HepG2 (cell line): ENCODE measurements around the gene ZNF844. TPM values are rescaled to one million over a fixed set of nuclear protein-coding genes. Genes with fewer than 3 reads are reported as not detected.

Experiments
- ARID2 ChIP-seq: sonication (generic); formaldehyde crosslinking; IDR thresholded peaks from 2 replicates; pipeline ENCODE4 v1.8.1; 2022; ENCODE audit warnings: mild to moderate bottlenecking, missing genetic modification reagents, borderline replicate concordance
- CBX5 ChIP-seq: sonication (generic); formaldehyde crosslinking; IDR thresholded peaks from 2 replicates; pipeline ENCODE4 v1.4.0; 2020; ENCODE audit warnings: missing genetic modification reagents, borderline replicate concordance
- HDAC2 ChIP-seq: sonication (generic); formaldehyde crosslinking; IDR thresholded peaks from 2 replicates; pipeline ENCODE4 v1.4.0; 2020; ENCODE audit warnings: missing genetic modification reagents
- HNF4A ChIP-seq: sonication (generic); formaldehyde crosslinking; IDR thresholded peaks from 2 replicates; pipeline ENCODE4 v1.4.0; 2020; ENCODE audit warnings: missing genetic modification reagents
- HNF4G ChIP-seq, 2 experiments: sonication (generic) in 1 of 2; formaldehyde crosslinking in 1 of 2; IDR thresholded peaks; 2 replicates each; pipeline versions ENCODE4 v1.4.0 to v1.6.1; 2011 to 2020; ENCODE audit warnings: borderline replicate concordance in 2 of 2, low read depth in 2 of 2, mild to moderate bottlenecking in 2 of 2, low read length in 1 of 2, missing genetic modification reagents in 1 of 2, moderate library complexity in 1 of 2
- MXD4 ChIP-seq: IDR thresholded peaks from 2 replicates; pipeline ENCODE4 v1.6.1; 2016; ENCODE audit warnings: mild to moderate bottlenecking, missing biosample characterization, missing genetic modification reagents
- REL ChIP-seq: sonication (generic); formaldehyde crosslinking; conservative IDR thresholded peaks from 2 replicates; pipeline ENCODE4 v1.8.0; 2022; ENCODE audit warnings: mild to moderate bottlenecking, missing genetic modification reagents, moderate library complexity
- SAP130 ChIP-seq: IDR thresholded peaks from 2 replicates; pipeline ENCODE4 v1.6.1; 2016; ENCODE audit warnings: low read depth
- SRSF1 ChIP-seq: fragments of 200-400 bp; formaldehyde crosslinking; optimal IDR thresholded peaks from 2 replicates; pipeline ENCODE3; 2017; ENCODE audit warnings: mild to moderate bottlenecking, low read depth, low read length, moderate library complexity
- YY1 ChIP-seq: IDR thresholded peaks from 2 replicates; pipeline ENCODE4 v1.6.1; 2011; ENCODE audit warnings: low read length, low read depth, moderate library complexity, mild to moderate bottlenecking; ENCODE audit not compliant: insufficient read depth, insufficient replicate concordance
- ZNF224 ChIP-seq: sonication (generic); formaldehyde crosslinking; IDR thresholded peaks from 2 replicates; pipeline ENCODE4 v1.5.0; 2020; ENCODE audit warnings: mild to moderate bottlenecking, missing genetic modification reagents
- ZNF274 ChIP-seq: sonication (generic); formaldehyde crosslinking; IDR thresholded peaks from 2 replicates; pipeline ENCODE4 v1.5.1; 2020; ENCODE audit warnings: mild to moderate bottlenecking, missing genetic modification reagents
- ZNF292 ChIP-seq: sonication (generic); formaldehyde crosslinking; IDR thresholded peaks from 2 replicates; pipeline ENCODE4 v1.8.1; 2022; ENCODE audit warnings: mild to moderate bottlenecking, low read depth, missing genetic modification reagents, borderline replicate concordance
- ZNF33B ChIP-seq: sonication (generic); formaldehyde crosslinking; IDR thresholded peaks from 2 replicates; pipeline ENCODE4 v1.5.1; 2020; ENCODE audit warnings: mild to moderate bottlenecking, missing genetic modification reagents
- ZNF44 ChIP-seq: sonication (generic); formaldehyde crosslinking; IDR thresholded peaks from 2 replicates; pipeline ENCODE4 v1.5.1; 2020; ENCODE audit warnings: mild to moderate bottlenecking, missing genetic modification reagents
- ZNF543 ChIP-seq: sonication (generic); formaldehyde crosslinking; IDR thresholded peaks from 2 replicates; pipeline ENCODE4 v1.4.0; 2020; ENCODE audit warnings: mild to moderate bottlenecking, missing genetic modification reagents
- ZNF773 ChIP-seq: sonication (generic); formaldehyde crosslinking; IDR thresholded peaks from 2 replicates; pipeline ENCODE4 v1.4.0; 2020; ENCODE audit warnings: missing genetic modification reagents, borderline replicate concordance
- ZNF850 ChIP-seq: sonication (generic); formaldehyde crosslinking; conservative IDR thresholded peaks from 2 replicates; pipeline ENCODE4 v1.9.0; 2021; ENCODE audit warnings: mild to moderate bottlenecking, missing genetic modification reagents
- ZZZ3 ChIP-seq: sonication (generic); formaldehyde crosslinking; IDR thresholded peaks from 2 replicates; pipeline ENCODE4 v1.4.0; 2020; ENCODE audit warnings: missing genetic modification reagents, mild to moderate bottlenecking, borderline replicate concordance
- polyA plus RNA-seq, 8 experiments: library from polyadenylated mRNA; depleted of rRNA in 3 of 8; stranded (reverse) in 7 of 8; unstranded in 1 of 8; fragments of >200 nt; fragmentation: Illumina TruSeq in 4 of 8; extraction: Trizol in 4 of 8; gene quantifications; 2 replicates each; pipeline versions ENCODE4 v1.2.1 to v1.2.3, GENCODE V29; 2011 to 2016; ENCODE audit warnings: low read depth in 4 of 8, missing spikeins in 1 of 8, mixed read lengths in 1 of 8; ENCODE audit not compliant: insufficient read depth in 1 of 8
- total RNA-seq, 5 experiments: library from RNA; depleted of rRNA; stranded (reverse); fragments of >200 nt; fragmentation: Illumina TruSeq; extraction: Trizol; gene quantifications; 2 replicates each; pipeline ENCODE4 v1.2.3, GENCODE V29; 2016; ENCODE audit warnings: low read depth in 1 of 5
- TF ChIP-seq, protein P1 (sequence below): sonication (generic); formaldehyde crosslinking; IDR thresholded peaks from 2 replicates; pipeline ENCODE4 v1.8.0; 2022; ENCODE audit warnings: missing genetic modification reagents, mild to moderate bottlenecking, inconsistent platforms, borderline replicate concordance
- TF ChIP-seq, protein P2 (sequence below): sonication (generic); formaldehyde crosslinking; IDR thresholded peaks from 2 replicates; pipeline ENCODE4 v1.4.0; 2020; ENCODE audit warnings: missing genetic modification reagents
- TF ChIP-seq, protein P3 (sequence below): sonication (generic); formaldehyde crosslinking; IDR thresholded peaks from 2 replicates; pipeline ENCODE4 v1.8.0; 2022; ENCODE audit warnings: low read depth, missing genetic modification reagents
- TF ChIP-seq, protein P4 (sequence below): sonication (generic); formaldehyde crosslinking; conservative IDR thresholded peaks from 2 replicates; pipeline ENCODE4 v1.8.1; 2023; ENCODE audit warnings: missing genetic modification reagents

Gene ZNF844
- total and polyA plus RNA-seq, 2 of the 13 experiments (the other 11 are each of a cell fraction or from before 2014, with no cell fraction given) = 1.0 to 3.2 TPM

DNA sequence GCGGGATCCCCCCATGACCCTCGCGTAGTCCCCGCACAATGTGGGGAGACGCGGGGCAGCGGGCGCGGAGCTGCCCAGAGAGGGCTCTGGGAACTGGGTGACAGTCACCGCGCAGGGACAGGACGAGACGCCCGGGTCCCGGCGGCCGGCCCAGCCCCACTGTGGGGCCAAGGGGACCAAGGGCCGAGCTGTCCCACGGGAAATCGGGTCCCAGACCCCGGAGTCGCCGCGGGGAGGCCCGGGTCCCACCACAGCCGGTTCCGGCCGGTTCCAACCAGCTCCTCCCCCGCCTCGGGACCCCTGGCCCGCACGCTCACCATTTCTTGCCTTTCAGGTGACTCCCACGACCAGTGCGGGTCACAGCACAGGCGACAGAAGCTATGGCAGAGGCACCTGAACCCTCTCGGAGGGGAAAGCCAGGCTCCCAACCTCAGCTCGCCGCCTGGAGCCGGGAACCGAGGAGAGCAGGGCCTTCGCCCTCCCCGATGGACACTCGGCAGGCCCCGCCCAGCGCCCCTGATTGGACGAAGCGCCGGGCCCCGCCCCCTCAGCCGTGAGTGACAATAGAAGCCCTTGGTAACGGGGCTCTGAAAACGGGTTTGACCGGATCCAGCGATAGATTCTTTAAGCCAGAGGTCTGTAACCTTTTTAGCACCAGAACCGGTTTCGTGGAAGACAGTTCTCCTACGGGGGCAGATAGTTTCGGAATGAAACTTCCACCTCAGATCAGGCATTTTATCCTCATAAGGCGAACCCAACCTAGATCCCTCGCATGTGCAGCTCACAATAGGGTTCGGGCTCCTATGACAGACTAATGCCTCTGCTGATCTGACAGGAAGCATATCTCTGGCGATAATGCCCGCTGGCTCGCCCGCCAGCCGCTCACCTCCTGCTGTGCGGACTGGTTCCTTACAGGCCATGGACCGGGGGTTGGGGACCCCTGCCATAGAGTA is 29.0 kb upstream of the ZNF844 start, which contains the start of gene ZNF433 (continued):
- TF ChIP-seq, protein P1, sequence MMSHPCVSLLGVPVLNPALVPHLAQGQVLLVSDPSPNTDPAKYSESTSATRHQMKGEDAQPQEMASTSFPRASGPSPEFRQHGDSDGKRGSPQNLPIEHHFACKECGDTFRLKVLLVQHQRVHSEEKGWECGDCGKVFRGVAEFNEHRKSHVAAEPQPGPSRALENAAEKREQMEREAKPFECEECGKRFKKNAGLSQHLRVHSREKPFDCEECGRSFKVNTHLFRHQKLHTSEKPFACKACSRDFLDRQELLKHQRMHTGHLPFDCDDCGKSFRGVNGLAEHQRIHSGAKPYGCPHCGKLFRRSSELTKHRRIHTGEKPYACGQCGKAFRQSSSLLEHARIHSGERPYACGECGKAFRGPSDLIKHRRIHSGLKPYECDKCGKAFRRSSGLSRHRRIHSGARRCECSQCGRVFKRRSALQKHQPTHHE (CRISPR knock-in tag) = 0 out of 2 replicates have a peak, but pooled peaks have one; percentile 47
- TF ChIP-seq ZNF224 (CRISPR knock-in tag) (0 out of 2 replicates have a peak, but pooled peaks have one; percentile 35), SRSF1 (no peak), HNF4G (IDR thresholded peaks at IDR 0.05; ENCODE audit: borderline replicate concordance, low read depth, low read length) (no peak), HNF4G (CRISPR knock-in tag; IDR thresholded peaks at IDR 0.05; ENCODE audit: borderline replicate concordance, low read depth) (peak; percentile 49; the same call in 1 of the 2 replicates), ZNF773 (CRISPR knock-in tag) (no peak; the same call in 1 of the 2 replicates), CBX5 (no peak), ZNF292 (peak; percentile 70; the same call in 1 of the 2 replicates), REL (CRISPR knock-in tag) (peak; percentile 78; the same call in 1 of the 2 replicates), ZNF33B (CRISPR knock-in tag) (0 out of 2 replicates have a peak, but pooled peaks have one; percentile 48), ZNF274 (peak; percentile 80; the same call in 1 of the 2 replicates), HDAC2 (CRISPR knock-in tag) (0 out of 2 replicates have a peak, but pooled peaks have one; percentile 18), HNF4A (CRISPR knock-in tag) (no peak), ARID2 (no peak), SAP130 (CRISPR knock-in tag) (peak; percentile 77; the same call in 1 of the 2 replicates), MXD4 (CRISPR knock-in tag) (0 out of 2 replicates have a peak, but pooled peaks have one; percentile 52), ZNF850 (CRISPR knock-in tag) (no peak), ZZZ3 (CRISPR knock-in tag) (peak; percentile 40; the same call in 1 of the 2 replicates), ZNF44 (CRISPR knock-in tag) (peak; percentile 51; the same call in 1 of the 2 replicates), YY1 (peak; percentile 39), ZNF543 (CRISPR knock-in tag) (0 out of 2 replicates have a peak, but pooled peaks have one; percentile 72)
- TF ChIP-seq, protein P2, sequence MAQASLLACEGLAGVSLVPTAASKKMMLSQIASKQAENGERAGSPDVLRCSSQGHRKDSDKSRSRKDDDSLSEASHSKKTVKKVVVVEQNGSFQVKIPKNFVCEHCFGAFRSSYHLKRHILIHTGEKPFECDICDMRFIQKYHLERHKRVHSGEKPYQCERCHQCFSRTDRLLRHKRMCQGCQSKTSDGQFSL (CRISPR knock-in tag) = no peak
- TF ChIP-seq, protein P3, sequence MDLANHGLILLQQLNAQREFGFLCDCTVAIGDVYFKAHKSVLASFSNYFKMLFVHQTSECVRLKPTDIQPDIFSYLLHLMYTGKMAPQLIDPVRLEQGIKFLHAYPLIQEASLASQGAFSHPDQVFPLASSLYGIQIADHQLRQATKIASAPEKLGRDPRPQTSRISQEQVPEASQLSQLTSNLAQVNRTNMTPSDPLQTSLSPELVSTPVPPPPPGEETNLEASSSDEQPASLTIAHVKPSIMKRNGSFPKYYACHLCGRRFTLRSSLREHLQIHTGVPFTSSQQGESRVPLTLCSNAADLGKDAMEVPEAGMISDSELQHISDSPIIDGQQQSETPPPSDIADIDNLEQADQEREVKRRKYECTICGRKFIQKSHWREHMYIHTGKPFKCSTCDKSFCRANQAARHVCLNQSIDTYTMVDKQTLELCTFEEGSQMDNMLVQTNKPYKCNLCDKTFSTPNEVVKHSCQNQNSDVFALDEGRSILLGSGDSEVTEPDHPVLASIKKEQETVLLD (CRISPR knock-in tag) = peak; percentile 58; the same call in 1 of the 2 replicates
- TF ChIP-seq, protein P4, sequence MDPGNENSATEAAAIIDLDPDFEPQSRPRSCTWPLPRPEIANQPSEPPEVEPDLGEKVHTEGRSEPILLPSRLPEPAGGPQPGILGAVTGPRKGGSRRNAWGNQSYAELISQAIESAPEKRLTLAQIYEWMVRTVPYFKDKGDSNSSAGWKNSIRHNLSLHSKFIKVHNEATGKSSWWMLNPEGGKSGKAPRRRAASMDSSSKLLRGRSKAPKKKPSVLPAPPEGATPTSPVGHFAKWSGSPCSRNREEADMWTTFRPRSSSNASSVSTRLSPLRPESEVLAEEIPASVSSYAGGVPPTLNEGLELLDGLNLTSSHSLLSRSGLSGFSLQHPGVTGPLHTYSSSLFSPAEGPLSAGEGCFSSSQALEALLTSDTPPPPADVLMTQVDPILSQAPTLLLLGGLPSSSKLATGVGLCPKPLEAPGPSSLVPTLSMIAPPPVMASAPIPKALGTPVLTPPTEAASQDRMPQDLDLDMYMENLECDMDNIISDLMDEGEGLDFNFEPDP = 0 out of 2 replicates have a peak, but pooled peaks have one; percentile 70
